ENCODE data around the gene HOMEZ. TPM values are rescaled to one million over a fixed set of nuclear protein-coding genes. Genes with fewer than 3 reads are reported as not detected.

Gene HOMEZ
- total RNA-seq, 2 experiments from 2014 or later = 10.9 to 11.8 TPM

DNA sequence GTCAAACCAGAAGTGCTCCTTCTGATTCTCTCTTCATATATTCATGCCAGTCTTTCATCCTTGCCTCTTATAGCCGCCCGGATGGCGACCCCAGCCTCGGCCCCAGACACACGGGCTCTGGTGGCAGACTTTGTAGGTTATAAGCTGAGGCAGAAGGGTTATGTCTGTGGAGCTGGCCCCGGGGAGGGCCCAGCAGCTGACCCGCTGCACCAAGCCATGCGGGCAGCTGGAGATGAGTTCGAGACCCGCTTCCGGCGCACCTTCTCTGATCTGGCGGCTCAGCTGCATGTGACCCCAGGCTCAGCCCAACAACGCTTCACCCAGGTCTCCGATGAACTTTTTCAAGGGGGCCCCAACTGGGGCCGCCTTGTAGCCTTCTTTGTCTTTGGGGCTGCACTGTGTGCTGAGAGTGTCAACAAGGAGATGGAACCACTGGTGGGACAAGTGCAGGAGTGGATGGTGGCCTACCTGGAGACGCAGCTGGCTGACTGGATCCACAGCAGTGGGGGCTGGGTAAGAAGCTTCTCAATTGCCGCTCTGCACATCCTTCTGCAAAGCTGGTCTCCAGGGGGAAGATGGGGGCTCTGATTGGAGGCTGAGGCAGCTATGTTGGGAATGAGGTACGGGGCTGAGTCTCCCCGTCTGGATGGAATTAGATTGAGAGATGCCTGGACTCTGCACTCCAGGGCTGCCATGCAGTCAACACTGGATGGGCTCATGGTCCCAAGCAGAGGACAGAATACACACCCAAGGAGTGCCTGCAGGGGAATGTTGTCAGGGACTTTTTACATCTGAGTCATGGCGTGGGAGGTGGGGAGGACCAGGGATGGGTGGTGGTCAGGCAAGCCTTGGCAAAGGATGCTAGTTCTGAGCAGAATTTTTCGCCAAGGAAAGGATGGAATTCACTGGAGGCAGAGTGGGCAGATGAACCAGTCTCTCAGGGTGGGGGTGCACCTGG is 22.0 kb upstream of the HOMEZ start:
- no peak overlapping the region for H3K4me3 Mint-ChIP-seq
- no peak overlapping the region for H3K27ac Mint-ChIP-seq
- ATAC-seq (no peak), DNase-seq (no peak)
- H3K36me3 Mint-ChIP-seq (ENCODE audit: low read depth) = no peaks in the 10 kb centered on the region
- intact Hi-C loops (cut with micrococcal nuclease) = no loop called here
- peaks cover 6% of the 10 kb centered on the region for H3K4me1 Mint-ChIP-seq (ENCODE audit: low read depth)
- ChIA-PET CTCF (interaction anchor here (2.3 kb wide), 1 partner anchor 13 kb away, joined by 7 read pairs; the partner anchor contains the start of gene PABPN1), POLR2A (interaction anchor here (6.4 kb wide), 1 partner anchor 14 kb away, joined by 40 read pairs; the partner anchor contains the start of gene PABPN1)
- peaks cover 25% of the 10 kb centered on the region for H3K27me3 Mint-ChIP-seq
- TF ChIP-seq, protein P1, sequence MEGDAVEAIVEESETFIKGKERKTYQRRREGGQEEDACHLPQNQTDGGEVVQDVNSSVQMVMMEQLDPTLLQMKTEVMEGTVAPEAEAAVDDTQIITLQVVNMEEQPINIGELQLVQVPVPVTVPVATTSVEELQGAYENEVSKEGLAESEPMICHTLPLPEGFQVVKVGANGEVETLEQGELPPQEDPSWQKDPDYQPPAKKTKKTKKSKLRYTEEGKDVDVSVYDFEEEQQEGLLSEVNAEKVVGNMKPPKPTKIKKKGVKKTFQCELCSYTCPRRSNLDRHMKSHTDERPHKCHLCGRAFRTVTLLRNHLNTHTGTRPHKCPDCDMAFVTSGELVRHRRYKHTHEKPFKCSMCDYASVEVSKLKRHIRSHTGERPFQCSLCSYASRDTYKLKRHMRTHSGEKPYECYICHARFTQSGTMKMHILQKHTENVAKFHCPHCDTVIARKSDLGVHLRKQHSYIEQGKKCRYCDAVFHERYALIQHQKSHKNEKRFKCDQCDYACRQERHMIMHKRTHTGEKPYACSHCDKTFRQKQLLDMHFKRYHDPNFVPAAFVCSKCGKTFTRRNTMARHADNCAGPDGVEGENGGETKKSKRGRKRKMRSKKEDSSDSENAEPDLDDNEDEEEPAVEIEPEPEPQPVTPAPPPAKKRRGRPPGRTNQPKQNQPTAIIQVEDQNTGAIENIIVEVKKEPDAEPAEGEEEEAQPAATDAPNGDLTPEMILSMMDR (IDR thresholded peaks at IDR 0.05) = no peak
- H3K9me3 Mint-ChIP-seq = no peaks in the 10 kb centered on the region

DNA sequence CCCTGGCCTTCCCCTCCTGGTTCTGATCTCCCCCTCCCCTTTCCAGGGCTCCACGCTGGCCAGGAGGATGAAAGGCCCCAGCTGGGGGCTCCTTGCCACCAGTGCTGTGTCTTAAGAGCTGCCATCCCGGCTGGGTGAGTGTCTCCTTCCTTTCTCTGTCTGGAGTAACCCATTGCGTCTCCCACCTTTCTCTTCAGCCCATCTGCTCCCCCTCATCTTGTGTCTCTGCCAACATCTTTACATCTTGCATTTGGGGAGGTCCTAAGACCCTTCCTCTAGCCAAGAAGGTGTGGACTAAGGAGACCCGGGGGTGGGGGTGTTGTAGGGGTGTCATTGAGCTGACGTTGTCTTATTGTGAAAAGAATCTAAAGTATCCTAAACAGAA is 21.2 kb upstream of the HOMEZ start:
- H3K4me3 Mint-ChIP-seq = peak overlapping the region; percentile 9

DNA sequence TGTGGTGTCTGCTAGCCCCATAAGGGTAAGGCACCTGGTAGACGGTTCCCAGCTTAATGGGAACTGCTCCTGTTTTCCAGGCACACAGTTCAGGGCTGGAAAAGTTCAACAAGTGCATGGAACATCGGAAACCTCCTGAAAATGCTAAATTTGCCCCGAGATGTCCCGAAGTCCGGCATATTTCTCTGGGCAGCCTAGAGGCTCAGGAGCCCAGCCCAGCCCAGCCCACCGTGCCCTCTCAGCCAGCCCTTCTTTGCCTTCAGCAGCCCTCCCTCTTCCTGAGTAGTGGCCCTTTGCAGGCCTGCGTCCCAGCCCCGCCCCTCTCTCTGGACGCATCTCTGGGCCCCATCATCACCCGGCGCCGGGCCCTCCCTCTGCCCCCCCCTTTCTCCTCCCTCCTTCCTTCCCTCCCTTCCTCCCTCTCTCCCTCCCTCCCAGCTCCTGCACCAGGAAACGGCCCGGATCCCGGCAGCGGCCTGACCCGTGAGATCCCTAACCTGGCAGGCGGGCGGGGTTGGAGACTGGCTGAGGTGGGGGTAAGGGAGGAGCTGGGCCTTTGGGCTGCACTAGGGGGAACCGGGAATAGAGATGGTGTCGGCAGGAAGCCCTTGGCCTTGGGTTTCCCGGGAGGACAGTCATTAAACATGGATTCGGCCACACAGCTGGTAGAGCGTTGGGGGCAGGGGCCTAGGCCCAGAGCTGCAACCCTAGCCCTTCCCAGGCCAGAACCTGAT is 20.6 kb upstream of the HOMEZ start, which contains the start of gene BCL2L2:
Gene BCL2L2, plus strand, starts transcription at position 422 of the 734 bp plus-strand sequence. CDS start 935 bp downstream, outside the sequence.
- CTCF ChIA-PET = interaction anchor here (2.3 kb wide), 1 partner anchor 15 kb away, joined by 7 read pairs; the partner anchor contains the start of gene PABPN1
- Mint-ChIP-seq H3K36me3 (ENCODE audit: low read depth) (peaks cover 3% of the 10 kb centered on the region), H3K27me3 (peaks cover 25% of the 10 kb centered on the region), H3K27ac (no peak within 1 kb of the TSS), H3K9me3 (no peaks in the 10 kb centered on the region), H3K4me3 (peak within 1 kb of the TSS; percentile 9), H3K4me1 (ENCODE audit: low read depth) (peaks cover 6% of the 10 kb centered on the region)
- TF ChIP-seq, protein P1 (IDR thresholded peaks at IDR 0.05) = no peak
- intact Hi-C loops (cut with micrococcal nuclease) = no loop called here
- no peak for ATAC-seq
- POLR2A ChIA-PET = interaction anchor here (6.4 to 6.5 kb wide), 2 partner anchors 13 to 16 kb away, joined by 40 to 139 read pairs; partner anchors contain the start of gene PABPN1
- peak; percentile 48 for DNase-seq

More for the DNA sequence above, 21.2 kb upstream of the HOMEZ start:
- intact Hi-C loops (cut with micrococcal nuclease) = no loop called here
- Mint-ChIP-seq H3K27ac (no peak overlapping the region), H3K9me3 (no peaks in the 10 kb centered on the region), H3K4me1 (ENCODE audit: low read depth) (peaks cover 6% of the 10 kb centered on the region), H3K27me3 (peaks cover 25% of the 10 kb centered on the region), H3K36me3 (ENCODE audit: low read depth) (peaks cover 3% of the 10 kb centered on the region)
- POLR2A ChIA-PET = interaction anchor here (6.4 kb wide), 1 partner anchor 15 kb away, joined by 40 read pairs; the partner anchor contains the start of gene PABPN1
- CTCF ChIA-PET = interaction anchor here (2.3 kb wide), 1 partner anchor 14 kb away, joined by 7 read pairs; the partner anchor contains the start of gene PABPN1
- TF ChIP-seq, protein P1 (IDR thresholded peaks at IDR 0.05) = no peak
- DNase-seq (no peak), ATAC-seq (no peak)

DNA sequence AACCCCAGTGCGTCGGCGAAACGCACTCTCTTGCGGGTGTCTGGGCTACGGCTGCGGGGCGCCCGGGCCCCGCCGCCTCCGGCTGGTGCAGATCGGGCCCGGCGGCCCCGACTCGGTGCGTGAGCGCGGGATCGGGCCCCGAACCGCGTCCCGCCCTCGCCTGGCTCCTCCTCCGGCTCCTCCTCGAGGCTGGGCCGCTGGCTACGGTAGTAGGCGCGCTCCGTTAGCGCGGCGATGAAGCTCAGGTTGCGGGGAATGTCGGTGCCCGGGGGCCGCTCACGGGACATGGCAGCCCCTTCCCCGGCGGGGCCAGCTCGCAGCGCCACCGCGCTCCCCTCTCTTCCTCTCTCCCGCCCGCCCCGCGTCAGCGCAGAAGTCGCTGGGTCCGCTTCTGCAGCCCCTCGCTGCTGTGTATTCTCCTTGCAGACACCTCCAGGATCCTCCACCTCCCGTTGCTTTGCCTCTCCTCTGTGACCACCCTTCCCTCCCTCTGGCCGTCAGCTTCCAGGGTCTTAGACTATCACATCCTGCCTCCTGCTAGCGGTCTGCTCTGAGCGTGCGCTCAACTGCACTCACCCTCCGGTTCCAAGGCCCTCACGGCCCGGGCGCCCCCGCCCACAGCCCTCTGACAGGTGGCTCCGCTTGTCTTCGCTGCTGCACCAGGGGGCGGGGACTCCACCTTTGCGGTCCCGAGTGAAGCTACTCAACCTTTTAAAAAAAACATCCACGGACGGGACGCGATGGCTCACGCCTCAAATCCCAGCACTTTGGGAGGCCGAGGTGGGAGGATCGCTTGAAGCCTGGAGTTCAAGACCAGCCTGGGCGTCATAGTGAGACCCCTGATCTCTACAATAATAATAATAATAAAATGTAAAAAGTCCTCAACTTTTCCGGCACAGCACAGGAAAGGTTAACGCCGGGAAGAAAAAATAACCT is 16.6 kb upstream of the HOMEZ start, which contains the start of gene PPP1R3E:
Gene PPP1R3E, minus strand, starts transcription at position 570 of the 936 bp plus-strand sequence. Its CDS starts 283 bp downstream, at position 287.
- DNase-seq (peak; percentile 97), ATAC-seq (peak; percentile 50)
- TF ChIP-seq, protein P1 (IDR thresholded peaks at IDR 0.05) = no peak
- Mint-ChIP-seq H3K27me3 (peaks cover 19% of the 10 kb centered on the region), H3K9me3 (no peaks in the 10 kb centered on the region), H3K36me3 (ENCODE audit: low read depth) (peaks cover 29% of the 10 kb centered on the region), H3K27ac (peak within 1 kb of the TSS; percentile 97), H3K4me3 (peak within 1 kb of the TSS; percentile 91), H3K4me1 (ENCODE audit: low read depth) (peaks cover 20% of the 10 kb centered on the region)
- ChIA-PET CTCF (interaction anchor here (0.7 to 7.1 kb wide), 11 partner anchors 11 to 256 kb away, joined by 3 to 78 read pairs (median 3); partner anchors contain the start of genes HOMEZ and PABPN1), POLR2A (interaction anchor here (0.7 to 6.5 kb wide), 14 partner anchors 8 to 536 kb away, joined by 3 to 139 read pairs (median 6); partner anchors contain the start of genes ACIN1, C14orf119, HOMEZ and OXA1L)
- intact Hi-C loops (cut with micrococcal nuclease) = no loop called here
